PC-3 (cell line): ENCODE measurements around the gene PUS10. TPM values are rescaled to one million over a fixed set of nuclear protein-coding genes. Genes with fewer than 3 reads are reported as not detected.
"Not testable (repeated sequence)": the region's sequence is repeated elsewhere in the genome, so short reads cannot be mapped to it uniquely, and the experiment has no call there.

Experiments used
- ATAC-seq: fragments of 200-7000 bp; cut with Tn5 transposase; 2 replicates; pipeline ENCODE4 v1.9.1; 2020; ENCODE audit warnings: mild to moderate bottlenecking, moderate library complexity
- BruUV-seq: library from RNA; stranded (reverse); fragments of 400-500 nt; replicated peaks from 2 replicates; lab custom pipeline; 2021; lab: Mats Ljungman, UMichigan
- CTCF ChIA-PET: fragments of 300-600 bp; sonication (Branson Sonifier 250); formaldehyde crosslinking; loops from one replicate; lab custom pipeline; 2022; ENCODE audit warnings: antibody characterized with exemption; lab: Charles Lee
- POLR2A ChIA-PET: fragments of 300-600 bp; sonication (Branson Sonifier 250); formaldehyde crosslinking; loops from one replicate; lab custom pipeline; 2022; ENCODE audit warnings: antibody characterized with exemption; ENCODE audit not compliant: unreplicated experiment; lab: Charles Lee
- DNase-seq: peaks from one replicate; pipeline ENCODE4 v3.0.0-alpha.2; 2015
- H2AFZ ChIP-seq: fragments of 300-600 bp; sonication (generic); 2 replicates; pipeline ENCODE4 v1.6.0; 2016; ENCODE audit warnings: antibody characterized with exemption, low read length
- H3F3A ChIP-seq: fragments of 300-600 bp; sonication (generic); one replicate; pipeline ENCODE4 v1.6.0; 2017; ENCODE audit warnings: antibody characterized with exemption, low read length, control low read depth, mild to moderate bottlenecking; ENCODE audit not compliant: unreplicated experiment
- H3K27ac ChIP-seq: fragments of 300-600 bp; sonication (generic); 2 replicates; pipeline ENCODE4 v1.5.1; 2016; ENCODE audit warnings: mild to moderate bottlenecking, low read length
- H3K27me3 ChIP-seq: fragments of 300-600 bp; sonication (generic); 2 replicates; pipeline ENCODE4 v1.6.1; 2016; ENCODE audit warnings: low read length, mixed read lengths
- H3K36me3 ChIP-seq: fragments of 300-600 bp; sonication (generic); 2 replicates; pipeline ENCODE4 v1.6.1; 2016; ENCODE audit warnings: low read depth, mixed run types, low read length, mixed read lengths
- H3K4me1 ChIP-seq: fragments of 300-600 bp; sonication (generic); 2 replicates; pipeline ENCODE4 v1.5.1; 2016; ENCODE audit warnings: low read length; ENCODE audit not compliant: insufficient read depth
- H3K4me2 ChIP-seq: fragments of 300-600 bp; sonication (generic); 2 replicates; pipeline ENCODE4 v1.6.0; 2016; ENCODE audit warnings: low read length
- H3K4me3 ChIP-seq: fragments of 300-600 bp; sonication (generic); 2 replicates; pipeline ENCODE4 v1.5.1; 2016; ENCODE audit warnings: mild to moderate bottlenecking, low read length, mixed read lengths
- H3K79me2 ChIP-seq: fragments of 300-600 bp; sonication (generic); 2 replicates; pipeline ENCODE4 v1.6.1; 2017; ENCODE audit warnings: low read length, mixed read lengths
- H3K9ac ChIP-seq: fragments of 300-600 bp; sonication (generic); 2 replicates; pipeline ENCODE4 v1.6.0; 2016; ENCODE audit warnings: mild to moderate bottlenecking, low read length
- H3K9me2 ChIP-seq: fragments of 300-600 bp; sonication (generic); replicated peaks from 2 replicates; pipeline ENCODE4 v1.6.1; 2016; ENCODE audit warnings: mixed run types, low read length, mixed read lengths
- H3K9me3 ChIP-seq: fragments of 300-600 bp; sonication (generic); 2 replicates; pipeline ENCODE4 v1.6.1; 2016; ENCODE audit warnings: low read length, mixed read lengths
- H4K20me1 ChIP-seq: fragments of 300-600 bp; sonication (generic); 2 replicates; pipeline ENCODE4 v1.6.1; 2016; ENCODE audit warnings: low read length, mixed read lengths
- CTCF ChIP-seq: fragments of 300-600 bp; sonication (generic); conservative IDR thresholded peaks from 2 replicates; pipeline ENCODE4 v1.5.1; 2017; ENCODE audit warnings: antibody characterized with exemption, low read depth, mild to moderate bottlenecking, low read length
- EZH2 ChIP-seq: fragments of 300-600 bp; sonication (generic); IDR thresholded peaks from one replicate; pipeline ENCODE4 v1.6.1; 2017; ENCODE audit warnings: antibody characterized with exemption, mild to moderate bottlenecking, low read length; ENCODE audit not compliant: unreplicated experiment
- EZH2phosphoT487 ChIP-seq: fragments of 300-600 bp; sonication (generic); IDR thresholded peaks from 2 replicates; pipeline ENCODE4 v1.6.1; 2018; ENCODE audit warnings: mild to moderate bottlenecking, antibody characterized with exemption, low read length, borderline replicate concordance
- intact Hi-C: fragments of 100-400 bp; cut with micrococcal nuclease; formaldehyde crosslinking; loops from 2 replicates; pipeline ENCODE4 v1.9.0; 2023
- total RNA-seq: library from RNA; depleted of rRNA; stranded (reverse); fragments of >200 nt; gene quantifications from 2 replicates; pipeline ENCODE4 v1.2.3, GENCODE V29; 2014

Gene PUS10
- total RNA-seq, 1 experiment from 2014 or later: 3.6 TPM

DNA sequence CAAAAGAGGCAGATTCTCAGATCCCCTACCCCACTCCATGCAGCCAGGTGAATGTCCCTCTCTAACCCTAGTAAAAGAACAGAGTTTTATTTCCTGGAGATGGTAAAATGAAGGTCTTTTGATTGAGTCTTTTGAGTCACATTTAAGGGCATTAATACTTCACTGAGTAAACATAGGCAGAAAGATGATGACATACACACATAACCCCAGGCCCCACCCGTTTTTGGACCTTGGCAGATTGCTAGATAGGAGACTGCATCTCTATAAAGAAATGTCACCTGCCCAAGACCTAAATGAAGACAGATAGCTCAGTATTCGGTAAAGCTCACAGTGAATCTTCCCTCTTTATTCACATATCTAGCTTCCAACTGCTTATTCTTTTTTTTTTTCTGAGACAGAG, 28.8 kb downstream of the PUS10 start:
- Histone ChIP-seq H4K20me1 (no peaks in the 10 kb centered on the region), H3K9ac (no peak overlapping the region), H3K27me3 (no peaks in the 10 kb centered on the region), H3K4me1 (peaks cover 8% of the 10 kb centered on the region), H3K27ac (no peak overlapping the region), H3K4me3 (no peak overlapping the region), H2AFZ (no peak overlapping the region), H3K4me2 (0 out of 2 replicates have a peak overlapping the region, but pooled peaks have one; percentile 26), H3K79me2 (no peaks in the 10 kb centered on the region), H3K36me3 (0 out of 2 replicates have a peak, but pooled peaks cover 3% of the 10 kb centered on the region), H3F3A (no peaks in the 10 kb centered on the region), H3K9me2 (no peaks in the 10 kb centered on the region), H3K9me3 (peaks cover 12% of the 10 kb centered on the region; the same call in 1 of the 2 replicates)
- intact Hi-C loops: no loop called here
- DNase-seq (peak; percentile 65), ATAC-seq (peak; percentile 93)
- TF ChIP-seq EZH2 (no peak), EZH2phosphoT487 (no peak), CTCF (no peak)
- no TSS peak for BruUV-seq
- ChIA-PET POLR2A (no interaction called here), CTCF (interaction anchor here (1.0 kb wide), 1 partner anchor 282 kb away, joined by 3 read pairs; no protein-coding TSS in a partner anchor)

- H3K79me2 ChIP-seq, H3K9me2 ChIP-seq, H3F3A ChIP-seq, POLR2A ChIA-PET, H2AFZ ChIP-seq, H4K20me1 ChIP-seq, H3K36me3 ChIP-seq, H3K4me2 ChIP-seq, H3K9ac ChIP-seq, ATAC-seq, H3K27me3 ChIP-seq, CTCF ChIA-PET, BruUV-seq, H3K4me3 ChIP-seq, H3K27ac ChIP-seq, DNase-seq, H3K4me1 ChIP-seq, intact Hi-C loops: not testable (repeated sequence)
- peaks cover 12% of the 10 kb centered on the region; the same call in 1 of the 2 replicates for H3K9me3 ChIP-seq
Measured at GRCh38 chr2:60987656-60988055, 30.4 kb downstream of the PUS10 start.

GRCh38 chr2:60987041-60987440, 31.0 kb downstream of the PUS10 start:
- Histone ChIP-seq H3K9me3 (peaks cover 6% of the 10 kb centered on the region; the same call in 1 of the 2 replicates), H3K4me3 (no peak overlapping the region), H3F3A (no peaks in the 10 kb centered on the region), H4K20me1 (no peaks in the 10 kb centered on the region), H3K9ac (no peak overlapping the region), H2AFZ (no peak overlapping the region), H3K79me2 (no peaks in the 10 kb centered on the region), H3K4me2 (no peak overlapping the region), H3K27me3 (no peaks in the 10 kb centered on the region), H3K4me1 (peaks cover 8% of the 10 kb centered on the region), H3K36me3 (0 out of 2 replicates have a peak, but pooled peaks cover under 1% of the 10 kb centered on the region), H3K9me2 (no peaks in the 10 kb centered on the region), H3K27ac (no peak overlapping the region)
- intact Hi-C loops: no loop called here
- TF ChIP-seq EZH2phosphoT487 (no peak), CTCF (no peak), EZH2 (no peak)
- BruUV-seq: no TSS peak
- ChIA-PET POLR2A (no interaction called here), CTCF (no interaction called here)
- ATAC-seq (no peak), DNase-seq (no peak)
